Muscle layer of colon (tissue), 2 donors: ENCODE measurements around the gene ULBP2.
"Not testable (repeated sequence)": the region's sequence is repeated elsewhere in the genome, so short reads cannot be mapped to it uniquely, and the experiment has no call there.

Experiments
- H3K27ac ChIP-seq: one replicate; pipeline ENCODE4 v1.7.0; 2013; ENCODE audit warnings: low read depth, mild to moderate bottlenecking, low read length, moderate library complexity
- H3K27me3 ChIP-seq, 2 donors: one replicate each; pipeline ENCODE4 v1.7.0; 2013; ENCODE audit warnings: low read length in 2 of 2, mild to moderate bottlenecking in 2 of 2; ENCODE audit not compliant: insufficient read depth in 2 of 2, control insufficient read depth in 1 of 2
- H3K36me3 ChIP-seq: one replicate; pipeline ENCODE4 v1.7.0; 2013; ENCODE audit warnings: mild to moderate bottlenecking, low read length; ENCODE audit not compliant: insufficient read depth
- H3K4me1 ChIP-seq: one replicate; pipeline ENCODE4 v1.7.0; 2013; ENCODE audit warnings: mild to moderate bottlenecking, low read length; ENCODE audit not compliant: insufficient read depth
- H3K4me3 ChIP-seq, 2 donors: one replicate each; pipeline ENCODE4 v1.7.0; 2013; ENCODE audit warnings: low read length in 2 of 2, low read depth in 1 of 2, mild to moderate bottlenecking in 1 of 2, moderate library complexity in 1 of 2
- H3K9ac ChIP-seq: one replicate; pipeline ENCODE4 v1.7.0; 2013; ENCODE audit warnings: low read length
- H3K9me3 ChIP-seq: one replicate; pipeline ENCODE4 v1.7.0; 2013; ENCODE audit warnings: mild to moderate bottlenecking, low read length
- donor health status: abdominal sarcoma.
- donor health status: Adenocarcinoma of cecum.

ULBP2 gene

GRCh38 chr6:149910721-149911151, 31.1 kb upstream of the ULBP2 start:
- Histone ChIP-seq H3K4me3 (no peak overlapping the region), H3K9ac (no peak overlapping the region), H3K36me3 (no peaks in the 10 kb centered on the region), H3K4me1 (no peaks in the 10 kb centered on the region), H3K27ac (no peak overlapping the region), H3K27me3 (no peaks in the 10 kb centered on the region), H3K9me3 (no peaks in the 10 kb centered on the region)

- not testable (repeated sequence) for H3K4me3 ChIP-seq, H3K36me3 ChIP-seq, H3K4me1 ChIP-seq, H3K9ac ChIP-seq, H3K27me3 ChIP-seq, H3K27ac ChIP-seq, H3K9me3 ChIP-seq
Observed at GRCh38 chr6:149912680-149913079, 29.1 kb upstream of the ULBP2 start.

DNA sequence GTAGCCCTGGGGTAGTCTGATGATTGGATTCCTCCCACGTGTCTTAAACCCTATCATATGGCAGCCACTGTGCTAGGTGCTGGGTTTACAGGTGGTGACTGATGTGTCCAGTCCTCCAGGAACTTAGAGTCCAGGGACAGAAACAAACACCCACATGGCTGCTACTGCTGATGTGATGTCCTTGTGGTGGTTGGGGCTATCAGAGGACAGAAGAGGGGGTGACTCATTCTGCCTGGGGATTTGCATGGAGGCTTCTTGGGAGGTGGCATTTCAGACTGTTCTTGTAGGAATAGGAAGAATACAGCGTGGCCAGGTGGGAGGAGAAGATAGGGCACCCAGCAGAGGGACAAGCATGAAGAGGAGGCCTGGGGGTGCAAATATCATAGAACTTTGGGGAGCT, 28.7 kb upstream of the ULBP2 start:
- Histone ChIP-seq H3K27ac (no peak overlapping the region), H3K9ac (no peak overlapping the region), H3K4me1 (no peaks in the 10 kb centered on the region)

DNA sequence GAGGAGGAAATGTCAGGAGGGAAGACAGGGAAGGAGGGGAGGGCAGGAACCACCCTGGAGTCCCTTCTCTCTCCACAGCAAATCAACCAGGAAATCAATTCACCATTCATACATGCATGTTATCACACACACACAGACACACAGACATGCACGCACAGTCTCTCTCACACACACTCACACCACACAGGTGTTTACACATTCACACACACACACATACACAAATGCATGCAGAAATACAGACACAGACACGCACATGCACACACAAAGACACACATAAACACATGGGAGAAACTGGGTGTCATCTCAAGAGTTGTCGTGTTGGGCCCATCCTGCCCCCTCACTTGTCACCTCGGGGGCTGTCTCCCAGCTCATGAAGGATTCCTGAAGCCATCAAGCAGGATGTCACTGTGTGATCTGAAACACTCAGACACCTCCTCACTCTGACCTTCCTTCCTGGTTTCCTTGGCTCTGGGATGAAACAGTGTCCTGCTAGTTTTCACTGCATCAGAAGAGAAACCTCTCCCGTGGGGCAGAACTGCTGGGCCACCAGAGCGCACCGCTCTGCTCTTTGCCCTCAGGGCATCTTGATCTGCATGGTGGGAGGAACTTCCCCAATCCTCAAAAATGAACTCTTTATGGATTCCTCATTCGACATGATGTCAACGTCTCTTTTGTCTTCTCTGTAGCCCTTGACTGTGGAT, 28.1 kb upstream of the ULBP2 start:
- Histone ChIP-seq H3K4me1 (no peaks in the 10 kb centered on the region), H3K27me3 (no peaks in the 10 kb centered on the region), H3K36me3 (no peaks in the 10 kb centered on the region), H3K4me3 (no peak overlapping the region), H3K9ac (no peak overlapping the region), H3K27ac (no peak overlapping the region), H3K9me3 (no peaks in the 10 kb centered on the region)

More for the DNA sequence above, 28.7 kb upstream of the ULBP2 start:
- H3K27me3 ChIP-seq: no peaks in the 10 kb centered on the region
- H3K4me3 ChIP-seq: no peak overlapping the region
- H3K9me3 ChIP-seq: no peaks in the 10 kb centered on the region
- no peaks in the 10 kb centered on the region for H3K36me3 ChIP-seq

DNA sequence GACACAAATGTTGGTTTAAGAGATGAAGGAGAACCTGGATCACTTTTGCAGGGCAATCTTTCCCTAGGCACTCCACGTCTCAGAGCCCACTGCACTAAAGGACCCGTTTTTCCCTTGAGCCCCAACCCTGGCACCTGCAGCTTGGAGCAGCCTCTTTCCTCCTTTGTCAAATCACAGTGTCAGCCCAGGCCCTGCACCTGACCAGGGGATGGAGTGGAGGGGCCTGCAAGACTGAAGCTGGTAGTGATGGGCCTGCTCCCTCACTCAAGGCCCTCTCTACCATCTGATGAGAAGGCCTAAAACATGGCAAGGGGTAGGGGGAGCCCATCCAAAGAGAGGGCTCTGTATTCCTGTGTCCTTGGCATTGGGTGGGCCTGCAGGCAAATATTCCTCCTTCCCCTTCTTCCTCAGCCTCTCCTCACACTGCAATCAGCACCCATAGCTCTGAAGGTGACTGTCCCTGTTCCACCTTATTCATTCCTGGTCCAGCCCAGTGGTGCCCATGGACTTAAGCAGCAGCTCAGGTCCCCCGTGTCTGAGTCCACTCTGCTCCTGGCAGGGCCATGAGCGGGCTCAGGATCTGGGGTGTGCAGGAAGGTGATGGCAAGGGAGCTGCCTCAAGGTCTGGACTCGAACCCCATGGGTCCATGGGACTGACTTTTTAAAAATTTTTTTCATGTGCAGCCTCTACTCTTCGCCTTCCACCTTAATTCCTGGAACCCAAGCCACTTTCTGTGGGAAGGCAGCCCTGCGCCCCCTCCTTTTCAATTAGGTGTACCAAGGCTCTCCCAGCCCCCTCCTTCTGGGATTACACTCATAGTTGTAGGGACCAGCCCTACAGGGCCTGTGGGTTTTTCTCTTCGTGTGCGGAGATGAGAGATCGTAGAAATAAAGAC, 25.6 kb upstream of the ULBP2 start:
- H3K27me3 ChIP-seq: no peaks in the 10 kb centered on the region
- no peak overlapping the region for H3K27ac ChIP-seq

DNA sequence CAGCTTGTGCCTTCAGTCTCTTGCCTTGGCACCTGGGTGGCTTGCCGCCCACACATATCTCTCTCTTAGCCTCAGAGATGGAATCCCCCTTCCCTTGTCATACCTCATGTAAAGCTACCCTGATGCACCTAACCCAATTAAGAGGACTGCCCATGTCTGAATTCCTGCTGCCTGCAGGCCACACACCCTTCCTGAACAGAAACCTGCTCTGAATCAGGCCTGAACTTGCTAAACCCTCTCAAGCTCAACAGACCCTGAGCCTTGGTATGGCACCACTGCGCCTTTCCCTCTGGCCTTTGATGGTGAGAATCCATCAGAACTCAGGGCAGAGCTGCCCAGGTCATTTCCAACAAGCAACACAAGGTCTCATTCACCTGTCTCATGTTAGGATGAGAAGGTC, 24.1 kb upstream of the ULBP2 start:
- no peaks in the 10 kb centered on the region for H3K9me3 ChIP-seq

More for the DNA sequence above, 25.6 kb upstream of the ULBP2 start:
- Histone ChIP-seq H3K4me1 (no peaks in the 10 kb centered on the region), H3K4me3 (no peak overlapping the region), H3K36me3 (no peaks in the 10 kb centered on the region), H3K9ac (no peak overlapping the region), H3K9me3 (no peaks in the 10 kb centered on the region)

GRCh38 chr6:149918151-149918905, 23.5 kb upstream of the ULBP2 start:
- Histone ChIP-seq H3K27me3 (peaks cover 0 to 8% of the 10 kb centered on the region in 2 donors), H3K27ac (no peak overlapping the region)

More for the DNA sequence above, 24.1 kb upstream of the ULBP2 start:
- no peak overlapping the region for H3K27ac ChIP-seq
- peaks cover 0 to 5% of the 10 kb centered on the region in 2 donors for H3K27me3 ChIP-seq
- H3K9ac ChIP-seq: no peak overlapping the region
- no peaks in the 10 kb centered on the region for H3K36me3 ChIP-seq
- no peak overlapping the region for H3K4me3 ChIP-seq
- peaks cover 5% of the 10 kb centered on the region for H3K4me1 ChIP-seq

GRCh38 chr6:149919126-149919833, 22.5 kb upstream of the ULBP2 start:
- H3K4me1 ChIP-seq, H3K9me3 ChIP-seq, H3K36me3 ChIP-seq, H3K27ac ChIP-seq, H3K9ac ChIP-seq, H3K4me3 ChIP-seq: not testable (repeated sequence)
- peaks cover 3 to 17% of the 10 kb centered on the region in 2 donors for H3K27me3 ChIP-seq

More at GRCh38 chr6:149918151-149918905, 23.5 kb upstream of the ULBP2 start:
- H3K9ac ChIP-seq: no peak overlapping the region
- H3K4me1 ChIP-seq: peaks cover 5% of the 10 kb centered on the region
- H3K9me3 ChIP-seq: no peaks in the 10 kb centered on the region
- no peaks in the 10 kb centered on the region for H3K36me3 ChIP-seq
- no peak overlapping the region for H3K4me3 ChIP-seq

GRCh38 chr6:149919834-149920225, 22.0 kb upstream of the ULBP2 start:
- Histone ChIP-seq H3K4me1 (peaks cover 5% of the 10 kb centered on the region), H3K4me3 (no peak overlapping the region), H3K27ac (no peak overlapping the region), H3K36me3 (no peaks in the 10 kb centered on the region), H3K9ac (no peak overlapping the region), H3K9me3 (no peaks in the 10 kb centered on the region), H3K27me3 (peaks cover 7 to 18% of the 10 kb centered on the region in 2 donors)

DNA sequence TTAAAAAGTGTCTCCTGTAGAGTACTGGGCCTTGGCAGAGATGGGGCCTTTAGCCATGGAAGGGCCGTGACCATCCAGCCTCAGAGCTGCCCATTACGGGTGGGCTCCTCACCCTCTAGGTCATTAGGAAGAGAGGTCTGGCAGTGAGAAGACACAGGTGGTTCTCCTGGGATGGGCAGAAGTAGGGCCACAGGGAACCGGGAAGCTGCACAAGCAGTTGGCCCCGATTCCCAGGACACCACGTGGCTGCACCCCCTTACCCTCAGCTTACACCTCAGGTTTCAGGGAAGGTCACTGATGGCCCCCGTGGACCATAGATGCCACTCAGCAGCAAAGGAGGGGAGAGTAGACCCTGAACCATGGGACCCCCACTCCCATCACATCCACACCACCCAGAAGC, 20.5 kb upstream of the ULBP2 start:
- H3K27ac ChIP-seq: no peak overlapping the region
- H3K36me3 ChIP-seq: no peaks in the 10 kb centered on the region
- no peak overlapping the region for H3K9ac ChIP-seq
- H3K4me3 ChIP-seq: no peak overlapping the region
- H3K27me3 ChIP-seq: peaks cover 10 to 18% of the 10 kb centered on the region in 2 donors
- H3K9me3 ChIP-seq: no peaks in the 10 kb centered on the region
- peaks cover 5% of the 10 kb centered on the region for H3K4me1 ChIP-seq

DNA sequence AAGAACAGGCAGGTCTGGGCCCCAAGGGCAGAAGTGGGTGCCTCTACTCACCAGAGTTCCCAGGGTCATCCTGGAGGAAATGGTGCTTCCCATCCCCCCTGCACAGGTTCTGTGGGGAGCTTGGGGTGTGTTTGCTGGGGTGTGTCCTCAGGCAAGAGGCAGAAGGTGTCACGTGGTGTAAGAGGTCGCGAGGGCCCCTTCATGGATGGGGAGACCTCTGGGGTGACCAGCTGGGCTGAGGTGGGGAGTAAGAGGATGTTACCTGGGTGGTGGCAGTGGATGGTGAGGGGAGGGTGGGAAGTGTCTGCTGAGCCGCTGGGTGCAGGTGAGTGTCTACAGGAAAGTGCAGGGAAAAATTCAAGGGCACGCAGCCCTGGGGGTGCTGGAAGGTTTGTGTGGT, 19.7 kb upstream of the ULBP2 start:
- H3K36me3 ChIP-seq, H3K27ac ChIP-seq, H3K4me3 ChIP-seq, H3K9ac ChIP-seq, H3K4me1 ChIP-seq, H3K9me3 ChIP-seq: not testable (repeated sequence)
- H3K27me3 ChIP-seq: peaks cover 10 to 18% of the 10 kb centered on the region in 2 donors
